A673 (cell line): ENCODE data around the gene RHOBTB3. TPM values are rescaled to one million over a fixed set of nuclear protein-coding genes. Genes with fewer than 3 reads are reported as not detected.

Experiments
- BruUV-seq: library from RNA; stranded (reverse); fragments of 400-500 nt; replicated peaks from 2 replicates; lab custom pipeline; 2021; lab: Mats Ljungman, UMichigan
- CTCF ChIA-PET: fragments of 300-600 bp; sonication (Branson Sonifier 250); formaldehyde crosslinking; loops from one replicate; lab custom pipeline; 2022; ENCODE audit warnings: antibody characterized with exemption; lab: Charles Lee
- POLR2A ChIA-PET: fragments of 300-600 bp; sonication (Branson Sonifier 250); formaldehyde crosslinking; loops from one replicate; lab custom pipeline; 2022; ENCODE audit warnings: antibody characterized with exemption; ENCODE audit not compliant: low non-redundant PET; lab: Charles Lee
- DNase-seq: peaks from one replicate; pipeline ENCODE4 v3.0.0-alpha.2; 2015; ENCODE audit warnings: low spot score
- H3K27ac ChIP-seq: fragments of 200-600 bp; sonication (generic); 2 replicates; pipeline ENCODE4 v1.5.1; 2016; ENCODE audit warnings: mixed run types, low read depth, mild to moderate bottlenecking, mixed read lengths, antibody characterized with exemption, low read length; ENCODE audit not compliant: poor library complexity, severe bottlenecking
- H3K27me3 ChIP-seq: fragments of 200-600 bp; sonication (generic); replicated peaks from 2 replicates; pipeline ENCODE4 v1.6.1; 2017; ENCODE audit warnings: mixed run types, low read depth, mild to moderate bottlenecking, mixed read lengths, antibody characterized with exemption, low read length; ENCODE audit not compliant: insufficient read depth, poor library complexity
- H3K36me3 ChIP-seq: fragments of 200-600 bp; sonication (generic); 2 replicates; pipeline ENCODE4 v1.6.1; 2016; ENCODE audit warnings: mixed run types, mild to moderate bottlenecking, mixed read lengths, antibody characterized with exemption, low read length; ENCODE audit not compliant: insufficient read depth, poor library complexity, severe bottlenecking
- H3K4me1 ChIP-seq: fragments of 200-600 bp; sonication (generic); 2 replicates; pipeline ENCODE4 v1.6.1; 2017; ENCODE audit warnings: mixed run types, mild to moderate bottlenecking, mixed read lengths, antibody characterized with exemption, low read length; ENCODE audit not compliant: insufficient read depth, poor library complexity, severe bottlenecking
- H3K4me3 ChIP-seq: fragments of 200-600 bp; sonication (generic); 2 replicates; pipeline ENCODE4 v1.5.1; 2016; ENCODE audit warnings: low read depth, mixed run types, mild to moderate bottlenecking, mixed read lengths, low read length; ENCODE audit not compliant: poor library complexity, severe bottlenecking
- H3K9me3 ChIP-seq: fragments of 200-600 bp; sonication (generic); 2 replicates; pipeline ENCODE4 v1.6.1; 2016; ENCODE audit warnings: mixed run types, low read depth, mild to moderate bottlenecking, mixed read lengths, antibody characterized with exemption, low read length; ENCODE audit not compliant: poor library complexity, severe bottlenecking
- CTCF ChIP-seq: fragments of 300-800, 200-600 bp; sonication (generic); conservative IDR thresholded peaks from 2 replicates; pipeline ENCODE4 v1.5.1; 2017; ENCODE audit warnings: low read depth, mild to moderate bottlenecking, antibody characterized with exemption, low read length, moderate library complexity, mixed read lengths
- EZH2 ChIP-seq: fragments of 200-600 bp; sonication (generic); IDR thresholded peaks from 2 replicates; pipeline ENCODE4 v1.6.1; 2017; ENCODE audit warnings: borderline replicate concordance, low read depth, mild to moderate bottlenecking, mixed read lengths, antibody characterized with exemption, low read length; ENCODE audit not compliant: poor library complexity, severe bottlenecking
- intact Hi-C: fragments of 100-400 bp; cut with micrococcal nuclease; formaldehyde crosslinking; loops from one replicate; pipeline ENCODE4 v1.10.0; 2022; ENCODE audit not compliant: unreplicated experiment
- total RNA-seq: library from RNA; stranded (reverse); gene quantifications from 2 replicates; pipeline ENCODE4 v1.2.3, GENCODE V29; 2021

Gene RHOBTB3
- total RNA-seq, 1 experiment from 2014 or later, result 29.6 TPM

DNA sequence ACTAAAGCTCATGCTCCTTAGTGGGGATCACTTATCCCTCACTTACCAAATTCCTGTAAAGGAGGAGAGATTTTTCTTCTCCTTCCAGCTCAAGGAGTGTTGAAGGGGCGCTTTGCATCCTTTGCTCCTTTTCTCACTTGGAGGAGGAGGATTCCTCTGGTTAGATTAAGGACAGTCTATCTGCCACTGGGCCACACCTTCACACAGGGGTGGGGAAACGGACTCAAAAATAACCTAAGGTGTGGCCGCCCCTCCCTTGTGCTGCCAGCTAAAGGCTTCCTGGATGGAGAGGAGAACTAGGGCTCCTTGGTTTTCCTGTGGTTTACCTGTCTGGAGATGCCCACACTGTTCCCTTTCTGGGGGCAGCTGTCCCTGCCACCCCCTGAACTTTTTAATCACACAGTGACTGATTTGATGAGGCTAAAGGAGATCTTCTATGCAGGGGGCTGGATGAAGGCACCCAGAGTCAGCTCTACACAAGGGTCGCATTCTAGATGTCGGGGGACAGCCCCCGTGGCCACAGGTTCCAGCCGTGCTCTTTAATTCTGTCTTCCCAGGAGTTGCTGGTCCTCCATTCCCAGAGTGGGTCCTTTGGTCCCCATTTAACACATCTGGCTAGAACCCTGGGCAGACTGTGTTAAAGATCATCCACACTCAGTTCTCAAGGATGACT lies 77.0 kb downstream of the RHOBTB3 start:
- Histone ChIP-seq H3K27ac (peak overlapping the region; percentile 20), H3K27me3 (no peaks in the 10 kb centered on the region), H3K4me3 (no peak overlapping the region), H3K4me1 (peaks cover 39% of the 10 kb centered on the region), H3K9me3 (no peaks in the 10 kb centered on the region), H3K36me3 (no peaks in the 10 kb centered on the region)
- POLR2A ChIA-PET, result no interaction called here
- DNase-seq, result no peak
- no TSS peak for BruUV-seq
- TF ChIP-seq EZH2 (no peak), CTCF (no peak)
- intact Hi-C loops, result no loop called here
- CTCF ChIA-PET, result interaction anchor here (0.6 to 1.5 kb wide), 3 partner anchors 15 to 27 kb away, joined by 3 to 6 read pairs (median 5); partner anchors contain the start of gene GLRX

DNA sequence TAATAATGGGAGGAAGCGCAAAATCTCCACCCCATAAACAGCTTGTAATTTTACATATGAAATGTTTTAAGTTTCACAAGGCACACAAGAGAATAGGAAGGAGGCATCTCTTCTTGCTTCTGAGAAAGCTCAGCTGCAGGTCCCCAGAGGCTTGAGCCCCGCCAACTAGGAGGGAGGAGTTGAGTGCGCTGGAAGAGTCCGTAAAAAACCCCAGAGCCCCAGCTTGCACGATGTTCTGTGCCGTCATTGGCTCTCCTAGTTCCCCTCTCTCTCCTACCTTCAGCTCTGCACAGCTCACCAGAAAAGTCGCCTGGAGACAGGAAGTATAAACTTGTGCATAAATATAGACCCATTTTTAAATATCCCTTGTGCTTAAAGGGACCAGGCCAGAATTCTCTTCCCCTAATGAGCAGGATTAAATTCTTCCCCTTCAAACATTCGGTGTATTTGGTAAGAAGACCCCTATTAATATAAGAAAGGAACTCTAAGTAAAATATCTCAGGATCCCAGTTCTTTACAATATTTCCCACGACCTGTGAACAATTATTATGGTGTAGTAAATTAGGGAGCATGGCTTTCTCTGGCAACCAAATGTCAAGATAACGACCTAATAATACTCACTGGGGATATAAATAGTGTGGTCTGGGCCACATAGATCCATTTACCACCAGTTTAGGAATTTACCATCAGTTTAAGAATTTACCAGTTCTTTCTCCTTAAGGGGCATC lies 77.7 kb downstream of the RHOBTB3 start:
- CTCF ChIA-PET, result interaction anchor here (0.6 to 1.5 kb wide), 3 partner anchors 14 to 28 kb away, joined by 3 to 6 read pairs (median 5); partner anchors contain the start of gene GLRX
- peak; percentile 96 for DNase-seq
- intact Hi-C loops, result no loop called here
- Histone ChIP-seq H3K36me3 (no peaks in the 10 kb centered on the region), H3K9me3 (no peaks in the 10 kb centered on the region), H3K4me1 (peaks cover 39% of the 10 kb centered on the region), H3K27me3 (no peaks in the 10 kb centered on the region), H3K4me3 (no peak overlapping the region), H3K27ac (peak overlapping the region; percentile 51)
- POLR2A ChIA-PET, result no interaction called here
- no peak for TF ChIP-seq EZH2
- TF ChIP-seq CTCF, result no peak
- no TSS peak for BruUV-seq

- H3K36me3 ChIP-seq, result no peaks in the 10 kb centered on the region
- no peaks in the 10 kb centered on the region for H3K9me3 ChIP-seq
- no peak for TF ChIP-seq EZH2
- TF ChIP-seq CTCF, result no peak
- ChIA-PET POLR2A (no interaction called here), CTCF (interaction anchor here (1.5 kb wide), 1 partner anchor 29 kb away, joined by 6 read pairs; no protein-coding TSS in a partner anchor)
- intact Hi-C loops, result no loop called here
- BruUV-seq, result no TSS peak
- no peaks in the 10 kb centered on the region for H3K27me3 ChIP-seq
- H3K27ac ChIP-seq, result peak overlapping the region; percentile 51
- DNase-seq, result no peak
- no peak overlapping the region for H3K4me3 ChIP-seq
- H3K4me1 ChIP-seq, result peaks cover 40% of the 10 kb centered on the region
Observed at GRCh38 chr5:95809414-95809960, 78.4 kb downstream of the RHOBTB3 start.
